Subcutaneous adipose tissue (tissue), 4 donors: ENCODE results near the gene MAST4. TPM values are rescaled to one million over a fixed set of nuclear protein-coding genes. Genes with fewer than 3 reads are reported as not detected.

Experiments used
- total RNA-seq, 4 donors: library from RNA; depleted of rRNA; stranded (reverse); fragments of >200 nt; gene quantifications; one replicate each; pipeline ENCODE4 v1.1.0, GENCODE V29; 2016
- TF ChIP-seq, protein P1 (sequence below): fragments of 450-650 bp; IDR thresholded peaks from one replicate; pipeline ENCODE4 v1.5.1; 2016; ENCODE audit warnings: low read depth, mild to moderate bottlenecking, control low read depth, antibody characterized with exemption, moderate library complexity

Gene MAST4
- total RNA-seq, 4 donors from 2014 or later = 35.2 to 60.7 (median 52.9) TPM

DNA sequence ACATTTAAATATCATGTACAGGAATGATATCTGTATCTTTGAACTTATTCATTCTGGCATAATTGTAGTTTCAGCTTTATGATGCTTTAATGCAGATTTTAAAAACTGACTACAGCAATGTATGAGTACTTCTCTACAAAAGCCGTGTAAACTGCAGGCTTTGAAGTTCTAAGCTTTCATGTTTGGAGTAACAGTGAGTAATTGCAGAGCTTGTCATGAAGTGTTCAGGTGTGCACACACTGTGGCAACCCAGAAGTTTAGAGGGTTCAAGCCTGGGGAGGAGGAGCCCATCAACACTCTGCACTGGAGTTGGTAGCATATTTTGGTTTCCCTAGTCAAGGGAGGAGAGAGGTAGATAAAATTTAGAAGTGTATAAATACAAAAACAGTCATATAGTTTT, 469.5 kb downstream of the MAST4 start:
- TF ChIP-seq, protein P1, sequence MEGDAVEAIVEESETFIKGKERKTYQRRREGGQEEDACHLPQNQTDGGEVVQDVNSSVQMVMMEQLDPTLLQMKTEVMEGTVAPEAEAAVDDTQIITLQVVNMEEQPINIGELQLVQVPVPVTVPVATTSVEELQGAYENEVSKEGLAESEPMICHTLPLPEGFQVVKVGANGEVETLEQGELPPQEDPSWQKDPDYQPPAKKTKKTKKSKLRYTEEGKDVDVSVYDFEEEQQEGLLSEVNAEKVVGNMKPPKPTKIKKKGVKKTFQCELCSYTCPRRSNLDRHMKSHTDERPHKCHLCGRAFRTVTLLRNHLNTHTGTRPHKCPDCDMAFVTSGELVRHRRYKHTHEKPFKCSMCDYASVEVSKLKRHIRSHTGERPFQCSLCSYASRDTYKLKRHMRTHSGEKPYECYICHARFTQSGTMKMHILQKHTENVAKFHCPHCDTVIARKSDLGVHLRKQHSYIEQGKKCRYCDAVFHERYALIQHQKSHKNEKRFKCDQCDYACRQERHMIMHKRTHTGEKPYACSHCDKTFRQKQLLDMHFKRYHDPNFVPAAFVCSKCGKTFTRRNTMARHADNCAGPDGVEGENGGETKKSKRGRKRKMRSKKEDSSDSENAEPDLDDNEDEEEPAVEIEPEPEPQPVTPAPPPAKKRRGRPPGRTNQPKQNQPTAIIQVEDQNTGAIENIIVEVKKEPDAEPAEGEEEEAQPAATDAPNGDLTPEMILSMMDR = no peak

DNA sequence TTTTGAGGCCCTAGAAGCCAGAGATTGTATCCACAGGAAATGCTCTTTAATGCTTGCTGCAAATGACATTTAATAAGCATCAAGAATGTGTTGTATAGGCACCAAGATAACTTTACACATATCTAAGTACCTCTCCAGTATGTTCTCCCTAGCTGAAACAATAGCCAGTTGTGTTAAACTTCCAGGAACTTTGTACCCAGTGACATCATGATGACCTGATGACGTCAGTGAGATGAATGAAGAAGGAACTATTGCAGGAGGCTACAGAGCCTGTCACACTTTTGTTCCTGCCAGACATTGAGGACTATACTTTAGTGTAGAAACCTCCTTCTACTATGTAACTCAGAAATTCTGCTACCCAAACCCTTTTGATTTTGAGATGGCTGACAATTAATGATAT, 470.6 kb downstream of the MAST4 start:
- TF ChIP-seq, protein P1 = no peak

DNA sequence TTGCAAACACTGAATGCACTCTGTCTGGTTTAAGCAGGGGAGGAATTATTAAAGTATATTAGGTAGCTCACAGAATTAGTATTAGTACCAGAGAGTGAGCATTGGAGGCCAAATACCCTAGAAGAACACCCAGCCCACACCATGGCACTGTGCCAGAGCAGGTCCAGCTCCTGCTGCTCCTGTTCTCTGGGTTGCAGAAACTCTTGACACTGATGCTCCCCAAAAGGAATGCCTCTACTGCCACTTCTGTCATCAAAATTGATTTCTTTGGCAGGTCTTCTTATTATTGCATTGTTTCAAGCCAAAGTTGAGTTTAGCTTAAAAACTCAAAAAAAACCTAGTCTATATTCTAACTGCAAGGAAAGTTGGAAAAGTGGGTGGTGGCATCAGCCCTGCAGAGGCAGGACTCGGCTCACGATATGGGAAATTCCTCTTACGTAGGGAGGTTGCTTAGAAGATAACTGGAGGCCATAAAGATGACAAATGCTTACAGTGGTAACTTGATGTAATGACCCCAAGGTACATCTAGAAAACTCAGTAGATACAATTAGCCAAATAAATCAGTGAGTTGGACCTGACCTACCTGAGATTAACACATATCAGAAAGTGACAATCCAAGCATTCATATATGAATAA, 477.0 kb downstream of the MAST4 start:
- TF ChIP-seq, protein P1 = no peak

DNA sequence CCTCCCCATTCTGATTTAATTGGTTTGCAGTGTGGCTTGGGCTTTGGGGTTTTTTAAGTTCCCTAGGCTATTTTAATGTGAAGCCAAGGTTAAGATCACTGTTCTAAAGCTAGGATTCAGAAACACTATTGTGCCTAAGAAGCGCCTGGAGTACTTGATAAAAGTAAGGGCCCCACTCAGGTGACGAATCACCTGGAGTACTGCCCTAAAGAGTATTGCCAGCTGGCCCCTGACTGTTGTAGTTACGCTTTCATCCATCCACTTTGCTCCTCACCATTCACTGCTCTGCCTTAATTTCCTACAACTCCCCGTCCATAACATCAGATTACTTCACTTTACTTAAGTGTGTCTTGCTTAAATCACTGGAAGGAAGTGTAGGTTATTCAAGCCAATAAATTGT, 481.1 kb downstream of the MAST4 start:
- TF ChIP-seq, protein P1 = no peak

DNA sequence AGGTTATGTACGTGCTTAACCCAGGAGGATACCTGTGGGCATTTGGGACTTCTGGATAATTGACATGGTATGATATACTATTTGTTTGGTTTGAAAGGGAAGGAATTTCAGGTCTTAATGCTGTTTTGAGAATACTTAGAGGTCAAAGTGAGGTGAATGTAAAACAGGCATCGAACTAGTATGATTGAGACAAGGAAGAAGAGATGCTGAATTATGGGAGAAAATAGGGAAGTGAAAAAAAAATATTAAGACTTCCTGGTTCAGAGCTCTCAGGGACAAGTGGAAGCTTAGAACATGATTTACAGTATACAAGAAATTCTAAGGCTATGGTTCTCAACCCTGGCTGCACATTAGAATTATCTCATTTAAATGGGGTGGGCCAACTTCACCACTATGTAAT, 485.1 kb downstream of the MAST4 start:
- TF ChIP-seq, protein P1 = no peak

DNA sequence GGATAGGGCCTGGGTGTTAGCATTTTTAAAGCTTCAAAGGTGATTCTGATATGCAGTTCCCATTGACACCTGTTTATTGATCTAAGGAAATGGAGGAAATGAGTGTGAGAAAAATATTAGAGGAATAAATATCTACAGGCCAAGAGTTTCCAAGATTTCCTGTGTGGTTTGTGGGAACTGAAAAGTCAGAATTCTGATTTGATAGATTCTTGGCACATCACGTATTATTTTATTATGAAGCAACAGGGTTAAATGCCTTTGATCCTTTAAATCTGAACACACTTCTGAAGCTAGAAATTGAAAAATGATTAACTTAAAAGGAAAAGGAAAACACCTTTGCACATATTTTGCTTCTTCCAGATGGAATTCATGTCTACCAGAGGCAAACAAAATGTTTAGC, 486.7 kb downstream of the MAST4 start:
- TF ChIP-seq, protein P1 = no peak

DNA sequence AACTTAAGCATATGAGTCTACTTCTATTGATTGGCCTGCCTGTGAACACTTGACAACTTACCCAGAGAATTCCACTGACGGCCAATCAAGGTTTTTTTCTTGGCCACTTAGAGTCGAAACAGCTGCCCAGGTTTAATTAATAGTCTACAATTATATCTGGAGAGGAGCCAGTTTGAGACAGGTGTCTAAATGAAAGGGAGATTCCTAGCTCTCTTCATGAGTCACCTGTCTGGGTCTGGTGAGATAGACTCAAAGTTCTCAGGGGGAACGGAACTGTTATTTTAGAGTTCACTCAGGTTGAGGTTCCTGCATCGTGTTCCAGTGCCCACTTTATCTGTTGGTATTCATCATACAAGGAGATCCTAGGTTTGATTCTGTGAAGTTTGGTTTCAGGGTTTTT, 489.4 kb downstream of the MAST4 start:
- TF ChIP-seq, protein P1 = no peak
